ENCODE results near the gene HLTF. TPM values are rescaled to one million over a fixed set of nuclear protein-coding genes. Genes with fewer than 3 reads are reported as not detected.
A peak's percentile ranks its signal among the peaks of the same experiment; 100 is the strongest.

HLTF gene
- total RNA-seq, 2 experiments from 2014 or later: 3.3 to 3.6 TPM

GRCh38 chr3:149044339-149045083 is 41.8 kb downstream of the HLTF start:
- DNase-seq (no peak), ATAC-seq (ENCODE audit: poor library complexity) (no peak)
- Mint-ChIP-seq H3K36me3 (ENCODE audit: low read depth) (peaks cover 74% of the 10 kb centered on the region), H3K9me3 (no peaks in the 10 kb centered on the region), H3K4me1 (ENCODE audit: low read depth) (peaks cover 18% of the 10 kb centered on the region), H3K4me3 (no peak overlapping the region), H3K27ac (no peak overlapping the region), H3K27me3 (no peaks in the 10 kb centered on the region)
- no peaks in the 10 kb centered on the region for H3K4me1 ChIP-seq (ENCODE audit: insufficient read depth, low read length)
- H3K4me3 ChIP-seq (ENCODE audit: low read length): no peak overlapping the region
- TF ChIP-seq CTCF (IDR thresholded peaks at IDR 0.05): no peak
- H3K27ac ChIP-seq (ENCODE audit: low read depth in 1 of 2, low read length in 2 of 2): no peak overlapping the region
- POLR2A ChIA-PET: no interaction called here
- H3K27me3 ChIP-seq (ENCODE audit: control insufficient read depth in 1 of 2, insufficient read depth in 2 of 2, low read length in 2 of 2): no peaks in the 10 kb centered on the region
- intact Hi-C loops (cut with DNase I, micrococcal nuclease): no loop called here
- CTCF ChIA-PET: no interaction called here
- no peaks in the 10 kb centered on the region for H3K9me3 ChIP-seq (ENCODE audit: control insufficient read depth in 1 of 2, insufficient read depth in 1 of 2, low read length in 2 of 2)
- peaks cover 4% of the 10 kb centered on the region for H3K36me3 ChIP-seq (ENCODE audit: insufficient read depth, low read length)

GRCh38 chr3:149042789-149043386 is 43.4 kb downstream of the HLTF start:
- H3K9me3 Mint-ChIP-seq: no peaks in the 10 kb centered on the region
- Histone ChIP-seq H3K9me3 (ENCODE audit: control insufficient read depth in 1 of 2, insufficient read depth in 1 of 2, low read length in 2 of 2) (no peaks in the 10 kb centered on the region), H3K4me3 (ENCODE audit: low read length) (no peak overlapping the region), H3K36me3 (ENCODE audit: insufficient read depth, low read length) (peaks cover 16% of the 10 kb centered on the region), H3K4me1 (ENCODE audit: insufficient read depth, low read length) (no peaks in the 10 kb centered on the region), H3K27ac (ENCODE audit: low read depth in 1 of 2, low read length in 2 of 2) (no peak overlapping the region), H3K27me3 (ENCODE audit: control insufficient read depth in 1 of 2, insufficient read depth in 2 of 2, low read length in 2 of 2) (no peaks in the 10 kb centered on the region)
- ATAC-seq (ENCODE audit: poor library complexity) (no peak), DNase-seq (peak in 1 of 14 experiments; percentile 22)
- CTCF ChIA-PET: no interaction called here
- peaks cover 18% of the 10 kb centered on the region for H3K4me1 Mint-ChIP-seq (ENCODE audit: low read depth)
- intact Hi-C loops (cut with DNase I, micrococcal nuclease): no loop called here
- no peak for TF ChIP-seq CTCF (IDR thresholded peaks at IDR 0.05)
- no peaks in the 10 kb centered on the region for H3K27me3 Mint-ChIP-seq
- H3K36me3 Mint-ChIP-seq (ENCODE audit: low read depth): peaks cover 80% of the 10 kb centered on the region
- H3K4me3 Mint-ChIP-seq: no peak overlapping the region
- peak overlapping the region; percentile 40 for H3K27ac Mint-ChIP-seq
- POLR2A ChIA-PET: no interaction called here

- ATAC-seq (ENCODE audit: poor library complexity): no peak
- CTCF ChIA-PET: no interaction called here
Observed at GRCh38 chr3:149038322-149038721, 48.0 kb downstream of the HLTF start.

More at GRCh38 chr3:149038322-149038721, 48.0 kb downstream of the HLTF start:
- Mint-ChIP-seq H3K27me3 (no peaks in the 10 kb centered on the region), H3K4me1 (ENCODE audit: low read depth) (peaks cover 12% of the 10 kb centered on the region), H3K36me3 (ENCODE audit: low read depth) (peaks cover 58% of the 10 kb centered on the region), H3K4me3 (no peak overlapping the region), H3K9me3 (no peaks in the 10 kb centered on the region), H3K27ac (no peak overlapping the region)
- Histone ChIP-seq H3K36me3 (ENCODE audit: insufficient read depth, low read length) (peaks cover 19% of the 10 kb centered on the region), H3K27ac (ENCODE audit: low read depth in 1 of 2, low read length in 2 of 2) (no peak overlapping the region), H3K4me1 (ENCODE audit: insufficient read depth, low read length) (no peaks in the 10 kb centered on the region), H3K27me3 (ENCODE audit: control insufficient read depth in 1 of 2, insufficient read depth in 2 of 2, low read length in 2 of 2) (no peaks in the 10 kb centered on the region), H3K4me3 (ENCODE audit: low read length) (no peak overlapping the region), H3K9me3 (ENCODE audit: control insufficient read depth in 1 of 2, insufficient read depth in 1 of 2, low read length in 2 of 2) (no peaks in the 10 kb centered on the region)
- TF ChIP-seq CTCF (IDR thresholded peaks at IDR 0.05): no peak
- POLR2A ChIA-PET: no interaction called here
- intact Hi-C loops (cut with DNase I, micrococcal nuclease): no loop called here
- no peak for DNase-seq

Measured in CD4-positive, alpha-beta T cell (primary cell).